Measurements from ENCODE around the gene SERINC4.

GRCh38 chr15:43777267-43777914, 22.6 kb downstream of the SERINC4 start:
- TF ChIP-seq, protein P1, sequence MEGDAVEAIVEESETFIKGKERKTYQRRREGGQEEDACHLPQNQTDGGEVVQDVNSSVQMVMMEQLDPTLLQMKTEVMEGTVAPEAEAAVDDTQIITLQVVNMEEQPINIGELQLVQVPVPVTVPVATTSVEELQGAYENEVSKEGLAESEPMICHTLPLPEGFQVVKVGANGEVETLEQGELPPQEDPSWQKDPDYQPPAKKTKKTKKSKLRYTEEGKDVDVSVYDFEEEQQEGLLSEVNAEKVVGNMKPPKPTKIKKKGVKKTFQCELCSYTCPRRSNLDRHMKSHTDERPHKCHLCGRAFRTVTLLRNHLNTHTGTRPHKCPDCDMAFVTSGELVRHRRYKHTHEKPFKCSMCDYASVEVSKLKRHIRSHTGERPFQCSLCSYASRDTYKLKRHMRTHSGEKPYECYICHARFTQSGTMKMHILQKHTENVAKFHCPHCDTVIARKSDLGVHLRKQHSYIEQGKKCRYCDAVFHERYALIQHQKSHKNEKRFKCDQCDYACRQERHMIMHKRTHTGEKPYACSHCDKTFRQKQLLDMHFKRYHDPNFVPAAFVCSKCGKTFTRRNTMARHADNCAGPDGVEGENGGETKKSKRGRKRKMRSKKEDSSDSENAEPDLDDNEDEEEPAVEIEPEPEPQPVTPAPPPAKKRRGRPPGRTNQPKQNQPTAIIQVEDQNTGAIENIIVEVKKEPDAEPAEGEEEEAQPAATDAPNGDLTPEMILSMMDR (optimal IDR thresholded peaks at IDR 0.05 in 1 of 3, IDR thresholded peaks at IDR 0.05 in 1 of 3, conservative IDR thresholded peaks at IDR 0.05 in 1 of 3; ENCODE audit: extremely low read depth in 1 of 3, insufficient read depth in 2 of 3, low read length in 3 of 3): peak; percentile 84 to 92 (median 88)
- no peak for TF ChIP-seq EZH2 (IDR thresholded peaks at IDR 0.05; ENCODE audit: low read length)

Measured in keratinocyte (primary cell).